Neutrophil (primary cell): ENCODE results near the gene RNF44.

Experiments used
- H3K27ac ChIP-seq: fragments of 200-600 bp; sonication (generic); 2 replicates; pipeline ENCODE4 v1.5.1; 2016; ENCODE audit warnings: mild to moderate bottlenecking, moderate library complexity
- H3K27me3 ChIP-seq: fragments of 200-600 bp; sonication (generic); 2 replicates; pipeline ENCODE4 v1.6.0; 2016; ENCODE audit warnings: mild to moderate bottlenecking
- H3K36me3 ChIP-seq: fragments of 200-600 bp; sonication (generic); 2 replicates; pipeline ENCODE4 v1.5.1; 2017
- H3K4me1 ChIP-seq, 2 experiments: fragments of 200-600 bp in 1 of 2; sonication (generic) in 1 of 2; 1 replicate in 1 of 2; 2 replicates in 1 of 2; pipeline versions ENCODE4 v1.5.1 to v1.6.1; 2013 to 2016; ENCODE audit warnings: low read depth in 1 of 2, low read length in 1 of 2, mild to moderate bottlenecking in 1 of 2, moderate library complexity in 1 of 2; ENCODE audit not compliant: control insufficient read depth in 1 of 2, insufficient read depth in 1 of 2
- H3K4me3 ChIP-seq, 2 experiments: fragments of 200-600 bp in 1 of 2; sonication (generic) in 1 of 2; 1 replicate in 1 of 2; 2 replicates in 1 of 2; pipeline ENCODE4 v1.5.1; 2013 to 2016; ENCODE audit warnings: low read depth in 1 of 2, low read length in 1 of 2, mild to moderate bottlenecking in 1 of 2, moderate library complexity in 1 of 2
- H3K9me3 ChIP-seq: fragments of 200-600 bp; sonication (generic); 2 replicates; pipeline ENCODE4 v1.5.1; 2016
- TF ChIP-seq, protein P1 (sequence below): fragments of 200-600 bp; sonication (generic); IDR thresholded peaks from 2 replicates; pipeline ENCODE4 v1.5.1; 2016; ENCODE audit warnings: antibody characterized with exemption

Gene RNF44

DNA sequence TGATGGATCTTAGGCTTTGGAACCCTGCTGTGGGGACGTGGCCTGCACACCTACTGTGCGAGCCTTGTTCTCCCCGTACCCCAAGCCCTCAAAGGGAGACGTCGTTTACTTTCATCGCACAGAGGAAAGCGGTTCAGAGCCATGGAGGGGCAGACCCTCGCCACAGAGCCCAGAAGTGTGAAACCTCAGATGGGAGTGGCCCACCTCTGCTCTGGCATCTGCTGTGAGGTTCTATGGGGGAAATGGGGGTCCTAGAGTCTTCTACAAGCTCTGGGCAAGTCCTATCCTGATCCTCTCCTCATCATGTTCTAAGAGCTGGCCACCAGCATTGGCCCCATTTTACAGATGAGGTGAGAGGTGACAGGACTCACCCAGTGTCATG lies 3.7 kb upstream of the RNF44 start:
- no peaks in the 10 kb centered on the region for H3K36me3 ChIP-seq
- H3K27me3 ChIP-seq: no peaks in the 10 kb centered on the region
- H3K27ac ChIP-seq: peak overlapping the region; percentile 100
- H3K9me3 ChIP-seq: no peaks in the 10 kb centered on the region
- peaks cover 76% of the 10 kb centered on the region in 2 experiments for H3K4me1 ChIP-seq
- peak overlapping the region; percentile 77 to 92 for H3K4me3 ChIP-seq
- TF ChIP-seq, protein P1, sequence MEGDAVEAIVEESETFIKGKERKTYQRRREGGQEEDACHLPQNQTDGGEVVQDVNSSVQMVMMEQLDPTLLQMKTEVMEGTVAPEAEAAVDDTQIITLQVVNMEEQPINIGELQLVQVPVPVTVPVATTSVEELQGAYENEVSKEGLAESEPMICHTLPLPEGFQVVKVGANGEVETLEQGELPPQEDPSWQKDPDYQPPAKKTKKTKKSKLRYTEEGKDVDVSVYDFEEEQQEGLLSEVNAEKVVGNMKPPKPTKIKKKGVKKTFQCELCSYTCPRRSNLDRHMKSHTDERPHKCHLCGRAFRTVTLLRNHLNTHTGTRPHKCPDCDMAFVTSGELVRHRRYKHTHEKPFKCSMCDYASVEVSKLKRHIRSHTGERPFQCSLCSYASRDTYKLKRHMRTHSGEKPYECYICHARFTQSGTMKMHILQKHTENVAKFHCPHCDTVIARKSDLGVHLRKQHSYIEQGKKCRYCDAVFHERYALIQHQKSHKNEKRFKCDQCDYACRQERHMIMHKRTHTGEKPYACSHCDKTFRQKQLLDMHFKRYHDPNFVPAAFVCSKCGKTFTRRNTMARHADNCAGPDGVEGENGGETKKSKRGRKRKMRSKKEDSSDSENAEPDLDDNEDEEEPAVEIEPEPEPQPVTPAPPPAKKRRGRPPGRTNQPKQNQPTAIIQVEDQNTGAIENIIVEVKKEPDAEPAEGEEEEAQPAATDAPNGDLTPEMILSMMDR: no peak

DNA sequence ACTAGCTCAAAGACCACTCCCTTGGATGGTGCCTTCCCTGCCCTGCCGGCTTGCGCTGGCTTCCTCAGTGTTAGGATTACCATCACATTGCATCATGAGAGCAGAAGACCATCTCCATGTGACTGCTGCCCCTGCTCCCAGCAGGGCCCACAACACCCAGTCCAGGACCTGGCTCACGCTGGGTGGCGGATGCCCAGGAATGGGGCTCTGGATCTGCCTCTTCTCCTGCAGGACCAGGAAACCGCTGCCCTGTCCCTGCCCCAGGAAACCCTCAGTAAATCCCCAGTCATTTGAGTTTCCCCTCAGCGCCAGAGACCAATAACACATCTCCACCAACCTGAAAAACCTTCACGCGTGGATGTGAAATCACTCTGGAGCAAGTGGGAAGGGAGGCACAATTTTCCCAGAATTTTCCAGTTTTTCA lies 3.3 kb upstream of the RNF44 start:
- Histone ChIP-seq H3K9me3 (no peaks in the 10 kb centered on the region), H3K4me1 (peaks cover 76 to 78% of the 10 kb centered on the region in 2 experiments), H3K27ac (peak overlapping the region; percentile 100), H3K4me3 (peak overlapping the region; percentile 77 to 92), H3K36me3 (no peaks in the 10 kb centered on the region), H3K27me3 (no peaks in the 10 kb centered on the region)
- TF ChIP-seq, protein P1: no peak

DNA sequence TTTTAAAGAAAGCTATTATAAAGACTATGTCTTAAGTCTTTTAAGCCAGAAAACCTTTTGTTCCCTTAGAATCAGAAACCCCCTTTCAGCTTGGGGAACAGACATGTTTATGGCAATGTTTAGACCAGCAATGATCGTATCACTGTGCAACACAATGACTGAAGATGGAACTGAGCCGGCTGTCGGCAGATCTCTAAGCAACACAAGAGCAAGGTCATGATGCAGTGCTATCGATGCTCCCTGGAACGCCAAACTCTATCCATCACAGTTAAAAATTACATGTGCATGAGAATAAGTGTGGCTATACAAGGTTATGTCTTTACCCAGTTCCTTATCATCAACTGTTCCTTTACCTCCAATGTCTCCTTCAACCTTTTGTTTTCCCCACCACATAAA lies 1.8 kb upstream of the RNF44 start:
- TF ChIP-seq, protein P1: no peak
- Histone ChIP-seq H3K4me3 (no peak overlapping the region), H3K27me3 (no peaks in the 10 kb centered on the region), H3K27ac (peak overlapping the region; percentile 100), H3K9me3 (no peaks in the 10 kb centered on the region), H3K4me1 (peaks cover 76 to 79% of the 10 kb centered on the region in 2 experiments), H3K36me3 (no peaks in the 10 kb centered on the region)

DNA sequence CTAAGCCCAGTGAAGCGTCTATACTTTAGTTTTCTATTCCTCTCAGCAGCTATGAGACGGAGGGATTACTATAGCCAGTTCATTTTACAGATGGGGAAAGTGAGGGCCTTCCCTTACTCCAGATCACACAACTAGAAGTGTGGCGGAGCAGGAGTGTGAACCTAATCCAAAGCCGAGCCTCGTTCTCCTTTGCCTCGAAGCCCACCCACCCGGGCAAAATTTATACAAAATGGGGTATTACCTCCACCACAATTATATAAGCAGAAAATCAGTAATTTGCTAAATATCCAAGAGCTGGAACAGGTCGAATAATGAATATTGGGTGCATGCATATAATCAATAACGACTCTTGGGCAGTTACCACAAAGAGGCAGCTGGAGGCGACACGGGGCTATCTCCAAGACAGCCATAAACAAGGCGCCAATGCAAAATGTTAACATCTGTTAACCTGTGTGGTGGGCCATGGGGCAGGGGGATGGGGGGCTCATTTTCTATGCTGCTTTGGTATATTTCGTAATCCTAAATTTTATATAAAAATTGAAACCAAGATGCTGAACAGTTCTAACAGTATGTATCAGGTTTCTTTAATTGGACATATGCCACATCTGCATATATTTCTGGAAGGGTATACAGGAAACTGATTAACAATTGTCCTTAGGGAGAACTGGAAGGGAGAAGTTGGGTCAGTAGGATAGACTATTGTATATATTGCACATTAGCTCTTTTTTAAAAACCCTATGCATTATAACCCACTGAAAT lies 1.2 kb upstream of the RNF44 start:
- peaks cover 77 to 79% of the 10 kb centered on the region in 2 experiments for H3K4me1 ChIP-seq
- H3K27me3 ChIP-seq: no peaks in the 10 kb centered on the region
- H3K27ac ChIP-seq: peak overlapping the region; percentile 100
- TF ChIP-seq, protein P1: no peak
- H3K4me3 ChIP-seq: peak overlapping the region; percentile 75 to 99
- no peaks in the 10 kb centered on the region for H3K36me3 ChIP-seq
- no peaks in the 10 kb centered on the region for H3K9me3 ChIP-seq

DNA sequence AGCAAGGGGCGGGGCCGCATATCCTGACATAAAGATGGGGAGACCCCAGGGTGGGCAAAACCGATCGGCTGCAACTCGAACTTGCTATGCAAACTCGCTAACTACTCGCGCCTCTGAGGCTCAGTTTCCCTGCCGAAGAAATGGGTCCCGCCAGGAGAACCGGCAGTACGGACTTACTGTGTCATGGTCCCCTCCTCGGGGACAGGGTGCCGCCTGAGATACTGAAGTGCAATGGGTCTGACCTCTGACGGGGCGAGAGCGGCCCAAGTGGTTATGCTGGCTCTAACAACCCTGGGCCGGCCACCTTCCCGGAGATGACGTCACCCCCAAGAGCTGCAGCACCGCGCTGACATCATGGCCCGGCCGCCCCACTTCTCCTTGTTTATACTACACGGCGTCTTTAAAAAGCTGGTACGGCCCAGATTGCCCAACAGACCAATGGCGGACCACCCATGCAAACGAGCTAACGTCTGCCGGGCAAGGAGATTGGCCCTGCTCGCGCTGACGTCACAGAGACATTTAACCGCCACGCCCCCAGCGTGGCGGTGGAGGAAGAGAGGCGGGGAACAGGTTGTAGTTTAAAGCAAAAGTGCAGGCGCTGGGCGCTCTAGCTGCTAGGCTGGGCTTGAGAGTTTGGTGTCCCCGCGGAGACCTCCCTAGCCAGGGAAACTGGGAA lies 490 bp upstream of the RNF44 start:
- Histone ChIP-seq H3K4me1 (peaks cover 84 to 85% of the 10 kb centered on the region in 2 experiments), H3K27me3 (no peaks in the 10 kb centered on the region), H3K4me3 (peak overlapping the region; percentile 75 to 99), H3K27ac (peak overlapping the region; percentile 100), H3K36me3 (no peaks in the 10 kb centered on the region), H3K9me3 (no peaks in the 10 kb centered on the region)
- TF ChIP-seq, protein P1: peak; percentile 17
